Stimulated activated naive CD4-positive, alpha-beta T cell treated with Interleukin-2 at 50 U/mL for 16 hours (primary cell): ENCODE results near the gene HBD.
"Not testable (repeated sequence)": the region's sequence is repeated elsewhere in the genome, so short reads cannot be mapped to it uniquely, and the experiment has no call there.

Experiments
- DNase-seq: peaks from one replicate; lab custom pipeline; 2025; lab: John Stamatoyannopoulos, UW

HBD gene

DNA sequence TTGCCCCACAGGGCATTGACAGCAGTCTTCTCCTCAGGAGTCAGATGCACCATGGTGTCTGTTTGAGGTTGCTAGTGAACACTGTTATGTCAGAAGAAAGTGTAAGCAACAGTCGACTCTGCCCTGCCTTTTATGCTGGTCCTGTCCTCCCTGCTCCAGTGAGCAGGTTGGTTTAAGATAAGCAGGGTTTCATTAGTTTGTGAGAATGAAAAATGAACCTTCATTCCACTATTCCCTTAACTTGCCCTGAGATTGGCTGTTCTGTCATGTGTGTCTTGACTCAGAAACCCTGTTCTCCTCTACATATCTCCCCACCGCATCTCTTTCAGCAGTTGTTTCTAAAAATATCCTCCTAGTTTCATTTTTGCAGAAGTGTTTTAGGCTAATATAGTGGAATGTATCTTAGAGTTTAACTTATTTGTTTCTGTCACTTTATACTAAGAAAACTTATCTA lies at the start of gene HBD:
Gene HBD (minus strand): TSS at position 103 of the 454 bp plus-strand sequence. CDS start 50 bp downstream, at position 53.
- no peak for DNase-seq

DNA sequence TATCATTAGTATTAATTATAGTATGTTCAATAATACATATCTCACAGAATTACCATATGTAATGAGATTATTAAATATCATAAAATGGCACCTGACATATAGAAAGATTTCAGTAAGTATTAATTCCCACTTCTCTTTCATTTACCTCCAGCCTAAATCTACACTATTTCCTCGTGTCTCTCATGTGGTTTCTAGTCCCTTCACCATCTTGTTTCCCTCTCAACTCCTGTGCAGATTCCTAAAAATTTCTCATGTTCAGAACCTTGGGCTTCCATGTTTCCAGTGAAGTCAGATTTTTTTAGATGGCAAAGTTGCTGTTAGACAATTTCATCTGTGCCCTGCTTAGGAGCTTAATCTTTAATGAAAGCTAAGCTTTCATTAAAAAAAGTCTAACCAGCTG lies 49.6 kb upstream of the HBD start:
- no peak for DNase-seq

GRCh38 chr11:5283086-5283485 lies 48.8 kb upstream of the HBD start:
- DNase-seq, result no peak

- DNase-seq, result no peak
These were observed 48.3 kb upstream of the HBD start for GRCh38 chr11:5282628-5283027.

GRCh38 chr11:5281596-5281995 lies 47.3 kb upstream of the HBD start:
- no peak for DNase-seq

DNA sequence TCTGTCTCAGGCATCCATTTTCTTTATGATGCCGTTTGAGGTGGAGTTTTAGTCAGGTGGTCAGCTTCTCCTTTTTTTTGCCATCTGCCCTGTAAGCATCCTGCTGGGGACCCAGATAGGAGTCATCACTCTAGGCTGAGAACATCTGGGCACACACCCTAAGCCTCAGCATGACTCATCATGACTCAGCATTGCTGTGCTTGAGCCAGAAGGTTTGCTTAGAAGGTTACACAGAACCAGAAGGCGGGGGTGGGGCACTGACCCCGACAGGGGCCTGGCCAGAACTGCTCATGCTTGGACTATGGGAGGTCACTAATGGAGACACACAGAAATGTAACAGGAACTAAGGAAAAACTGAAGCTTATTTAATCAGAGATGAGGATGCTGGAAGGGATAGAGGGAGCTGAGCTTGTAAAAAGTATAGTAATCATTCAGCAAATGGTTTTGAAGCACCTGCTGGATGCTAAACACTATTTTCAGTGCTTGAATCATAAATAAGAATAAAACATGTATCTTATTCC lies 46.4 kb upstream of the HBD start:
- no peak for DNase-seq

DNA sequence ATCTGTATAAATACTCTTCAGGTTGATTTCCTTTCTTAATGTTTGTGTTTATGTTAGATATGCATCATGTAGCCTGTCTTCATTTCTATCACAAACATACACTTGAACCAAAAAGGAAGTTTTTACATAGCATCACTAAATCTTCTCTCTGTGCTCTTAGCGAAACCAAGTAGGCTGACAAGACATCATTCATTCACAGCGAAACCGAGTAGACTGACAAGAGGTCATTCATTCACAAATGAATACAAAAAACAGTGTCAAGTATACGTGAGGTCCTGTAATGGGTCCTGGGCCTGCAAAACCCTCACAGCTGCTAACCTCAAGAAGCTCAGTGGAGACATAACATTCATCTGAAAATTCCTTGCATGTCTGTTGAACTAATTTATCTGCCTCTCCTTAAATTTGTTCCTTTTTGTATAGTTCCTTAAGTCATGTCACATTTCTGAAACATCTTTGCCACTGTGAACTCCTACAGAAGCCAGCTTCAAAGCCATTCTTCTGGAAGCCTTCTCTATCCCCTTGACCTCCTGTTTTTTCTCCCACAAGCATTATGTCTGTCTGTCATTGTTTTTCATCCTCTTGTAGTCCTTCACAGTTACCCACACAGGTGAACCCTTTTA lies 45.3 kb upstream of the HBD start:
- DNase-seq, result no peak

- no peak for DNase-seq
These were observed 43.6 kb upstream of the HBD start for GRCh38 chr11:5277807-5278382.

- no peak for DNase-seq
These were observed 42.4 kb upstream of the HBD start for GRCh38 chr11:5276697-5277096.

GRCh38 chr11:5275369-5276110 lies 41.3 kb upstream of the HBD start:
- no peak for DNase-seq

GRCh38 chr11:5274395-5274794 lies 40.1 kb upstream of the HBD start:
- DNase-seq, result no peak

DNA sequence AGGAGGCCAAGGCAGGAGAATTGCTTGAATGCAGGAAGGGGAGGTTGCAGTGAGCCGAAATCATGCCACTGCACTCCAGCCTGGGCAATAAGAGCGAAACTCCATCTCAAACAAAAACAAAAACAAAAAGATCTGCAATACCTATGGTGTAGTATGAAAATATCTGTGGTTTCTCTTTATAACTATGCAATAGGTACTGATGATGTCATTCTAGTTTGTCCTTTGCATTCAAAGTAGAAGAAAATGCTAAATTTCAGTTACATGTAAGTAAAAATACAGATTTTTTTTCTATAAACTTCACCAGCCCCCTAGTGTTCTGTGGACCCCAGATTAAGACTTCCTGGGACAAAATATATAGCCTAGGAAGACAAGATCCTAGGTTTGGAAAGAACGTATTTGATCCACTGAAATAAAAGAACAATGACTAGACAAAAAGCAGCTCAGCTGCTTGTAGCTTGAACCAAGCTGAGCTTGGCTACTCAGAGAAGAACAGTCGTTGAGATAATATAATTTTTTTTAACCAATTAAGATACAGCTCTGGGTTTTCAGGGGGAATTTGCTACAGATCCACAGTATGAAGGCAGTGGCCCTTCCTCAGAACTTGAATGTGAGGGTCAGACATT lies 38.2 kb upstream of the HBD start:
- no peak for DNase-seq

DNA sequence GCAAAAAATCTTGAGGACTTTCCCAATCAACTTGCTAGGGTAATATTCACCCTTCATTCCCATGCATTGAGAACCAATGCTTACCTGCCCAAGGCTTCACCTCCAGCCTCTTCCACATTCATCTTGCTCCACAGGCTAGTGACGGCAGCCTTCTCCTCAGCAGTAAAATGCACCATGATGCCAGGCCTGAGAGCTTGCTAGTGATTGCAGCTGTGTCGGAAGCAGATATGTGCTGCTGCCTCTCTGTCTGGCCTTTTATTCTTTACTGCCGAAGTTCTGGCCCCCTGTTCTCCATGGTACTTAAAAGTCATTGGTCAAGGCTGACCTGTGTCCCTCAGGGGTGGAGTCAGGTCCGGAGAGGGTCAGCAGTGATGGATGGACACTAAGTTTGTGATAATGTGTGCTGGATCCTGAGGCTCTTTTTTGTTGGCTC lies 35.4 kb upstream of the HBD start, which contains the start of gene HBE1:
Gene HBE1 (minus strand): TSS at position 231 of the 433 bp plus-strand sequence. CDS start 55 bp downstream, at position 176.
- no peak for DNase-seq

- DNase-seq, result no peak
These were observed 32.8 kb upstream of the HBD start for GRCh38 chr11:5267033-5267563.

GRCh38 chr11:5266609-5267008 lies 32.3 kb upstream of the HBD start:
- no peak for DNase-seq

GRCh38 chr11:5265832-5266231 lies 31.5 kb upstream of the HBD start:
- no peak for DNase-seq

- DNase-seq, result no peak
These were observed 24.4 kb upstream of the HBD start for GRCh38 chr11:5258543-5259262.

DNA sequence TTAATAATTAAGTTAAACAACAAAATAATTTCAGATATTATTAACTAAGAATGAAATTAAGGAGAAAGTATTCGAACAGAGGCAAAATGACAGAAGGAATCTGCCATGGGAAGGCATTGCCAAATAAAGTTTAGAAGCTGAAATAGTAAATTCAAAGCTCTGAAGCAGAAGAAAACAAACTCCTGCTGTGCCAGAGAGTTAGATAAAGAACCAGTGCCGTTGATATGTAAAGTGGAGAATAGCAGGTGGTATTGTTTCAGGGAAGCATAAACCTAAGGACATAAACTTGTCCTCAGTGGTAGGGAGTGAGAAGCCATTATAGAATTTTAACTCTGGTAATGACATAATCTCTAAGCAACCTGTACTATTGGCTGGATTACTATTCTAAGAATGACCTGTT lies 23.0 kb upstream of the HBD start:
- no peak for DNase-seq

GRCh38 chr11:5254646-5255413 lies 20.5 kb upstream of the HBD start, which contains the start of gene HBG2:
Gene HBG2, minus strand, starts transcription at chr11:5254781. Its CDS starts 53 bp downstream, at chr11:5254728.
- DNase-seq, result not testable (repeated sequence)

DNA sequence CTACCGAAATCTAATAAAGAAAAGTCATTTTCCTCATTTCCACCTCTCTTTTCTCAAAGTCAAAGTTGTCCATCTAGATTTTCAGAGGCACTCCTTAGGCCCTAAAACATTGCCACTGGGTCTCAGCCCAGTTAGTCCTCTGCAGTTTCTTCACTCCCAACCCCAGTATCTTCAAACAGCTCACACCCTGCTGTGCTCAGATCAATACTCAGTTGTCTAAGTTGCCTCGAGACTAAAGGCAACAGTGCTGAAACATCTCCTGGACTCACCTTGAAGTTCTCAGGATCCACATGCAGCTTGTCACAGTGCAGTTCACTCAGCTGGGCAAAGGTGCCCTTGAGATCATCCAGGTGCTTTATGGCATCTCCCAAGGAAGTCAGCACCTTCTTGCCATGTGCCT lies 19.7 kb upstream of the HBD start:
- not testable (repeated sequence) for DNase-seq

DNA sequence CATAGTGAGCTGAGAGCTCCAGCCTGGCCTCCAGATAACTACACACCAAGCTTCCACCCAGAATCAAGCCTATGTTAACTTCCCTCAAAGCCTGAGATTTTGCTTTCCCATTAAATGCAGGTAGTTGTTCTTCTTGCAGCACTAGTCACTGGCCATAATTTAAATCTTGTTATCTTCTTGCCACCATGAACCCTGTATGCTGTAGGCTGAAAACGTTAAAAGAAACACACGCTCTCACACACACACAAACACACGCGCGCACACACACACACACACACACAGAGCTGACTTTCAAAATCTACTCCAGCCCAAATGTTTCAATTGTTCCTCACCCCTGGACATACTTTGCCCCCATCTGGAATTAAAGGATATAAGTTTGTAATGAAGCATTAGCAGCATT lies 19.2 kb upstream of the HBD start:
- DNase-seq, result not testable (repeated sequence)
